Lower leg skin (tissue), 3 donors: ENCODE data around the gene BNC2.

Source experiments
- CTCF ChIP-seq, 3 donors: fragments of 450-650 bp; IDR thresholded peaks; one replicate each; pipeline ENCODE4 v1.5.1; 2016; ENCODE audit warnings: antibody characterized with exemption in 3 of 3, mild to moderate bottlenecking in 3 of 3, moderate library complexity in 2 of 3
- POLR2A ChIP-seq, 2 donors: fragments of 450-650 bp; IDR thresholded peaks; one replicate each; pipeline ENCODE4 v1.6.1; 2016 to 2017; ENCODE audit warnings: antibody characterized with exemption in 2 of 2, mild to moderate bottlenecking in 1 of 2, moderate library complexity in 1 of 2

DNA sequence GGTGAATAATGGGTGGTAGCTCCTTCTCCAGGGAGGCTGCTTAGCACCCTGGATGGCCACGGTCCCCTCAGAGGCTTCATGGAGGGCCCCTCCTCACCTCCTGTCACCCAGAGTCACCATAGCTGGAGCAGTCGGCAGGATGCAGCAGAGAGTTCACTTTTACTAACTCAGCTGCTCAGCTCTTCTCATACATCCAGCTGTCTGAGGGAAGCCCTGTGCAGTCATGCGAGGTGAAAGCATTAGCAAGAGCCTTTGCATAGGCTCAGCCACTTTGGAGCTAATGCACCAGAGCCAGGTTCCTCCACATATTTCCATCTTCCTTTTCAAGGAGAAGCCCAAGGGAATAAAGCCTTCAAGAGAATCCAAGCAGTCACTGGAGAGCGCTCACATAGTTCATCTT is 499.2 kb downstream of the BNC2 start:
- no peak for TF ChIP-seq POLR2A (IDR thresholded peaks at IDR 0.05)
- TF ChIP-seq CTCF (IDR thresholded peaks at IDR 0.05) = no peak
